Measurements from ENCODE around the gene RAB34.

- no peak for TF ChIP-seq CTCF (IDR thresholded peaks at IDR 0.05; ENCODE audit: insufficient read depth, low read depth, low read length)
- no peak for TF ChIP-seq EZH2 (IDR thresholded peaks at IDR 0.05; ENCODE audit: insufficient read depth, low read length)
Measured at GRCh38 chr17:28724500-28725165, 7.0 kb upstream of the RAB34 start.
